Tibial artery (tissue), 4 donors: ENCODE measurements around the gene PLCL1.

Source experiments
- DNase-seq, 2 donors: peaks; one replicate each; pipeline ENCODE4 v3.0.0-alpha.2; 2019
- H3K27ac ChIP-seq, 2 donors: fragments of 200-600 bp; sonication (generic) in 1 of 2; 1 replicate in 1 of 2; 2 replicates in 1 of 2; pipeline ENCODE4 v1.5.1; 2018 to 2019; ENCODE audit warnings: mild to moderate bottlenecking in 1 of 2
- H3K27me3 ChIP-seq, 2 donors: fragments of 200-600 bp; sonication (generic) in 1 of 2; one replicate each; pipeline versions ENCODE4 v1.5.1 to v1.6.0; 2016 to 2019
- H3K36me3 ChIP-seq, 3 donors: fragments of 200-600 bp; sonication (generic) in 2 of 3; one replicate each; pipeline ENCODE4 v1.5.1; 2016 to 2019; ENCODE audit warnings: mild to moderate bottlenecking in 2 of 3
- H3K4me1 ChIP-seq, 4 donors: fragments of 200-600 bp; sonication (generic) in 2 of 4; 1 replicate in 3 of 4; 2 replicates in 1 of 4; pipeline ENCODE4 v1.5.1; 2016 to 2019
- H3K4me3 ChIP-seq, 2 donors: fragments of 200-600 bp; sonication (generic) in 1 of 2; 1 replicate in 1 of 2; 2 replicates in 1 of 2; pipeline ENCODE4 v1.5.1; 2018 to 2019; ENCODE audit warnings: mild to moderate bottlenecking in 2 of 2
- H3K9me3 ChIP-seq, 3 donors: fragments of 200-600 bp; sonication (generic) in 1 of 3; one replicate each; pipeline ENCODE4 v1.5.1; 2016 to 2019
- CTCF ChIP-seq, 2 experiments: fragments of 200-600 bp in 1 of 2; fragments of 450-650 bp in 1 of 2; IDR thresholded peaks; one replicate each; pipeline ENCODE4 v1.5.1; 2017 to 2019; ENCODE audit warnings: antibody characterized with exemption in 2 of 2, mild to moderate bottlenecking in 1 of 2, moderate library complexity in 1 of 2
- intact Hi-C: fragments of 100-400 bp; cut with DNase I; formaldehyde crosslinking; loops from one replicate; pipeline ENCODE4 v1.15.0; 2023; ENCODE audit warnings: low total_unique reads

Gene PLCL1

DNA sequence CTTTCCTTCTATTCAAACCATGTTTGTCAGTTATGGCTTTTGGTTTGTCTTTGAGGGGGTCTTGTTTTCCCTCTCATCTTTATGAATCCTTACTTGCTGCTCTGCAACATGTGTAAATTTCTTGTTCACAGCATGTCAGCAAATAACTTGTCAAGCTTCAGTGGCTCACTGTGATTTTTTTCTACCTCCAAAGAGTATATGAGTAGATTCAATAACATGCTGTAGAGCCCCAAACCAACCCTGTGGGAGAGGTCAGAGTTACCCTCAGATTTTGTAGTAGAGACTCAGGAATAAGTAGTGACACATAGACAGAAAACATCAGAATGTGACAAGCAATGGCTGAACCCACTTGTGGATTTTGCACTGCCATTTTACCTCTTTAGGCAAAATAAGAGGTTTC is 121.6 kb downstream of the PLCL1 start:
- intact Hi-C loops: no loop called here
- H3K4me3 ChIP-seq: no peak overlapping the region
- no peak for TF ChIP-seq CTCF (IDR thresholded peaks at IDR 0.05)
- H3K36me3 ChIP-seq: no peaks in the 10 kb centered on the region
- no peaks in the 10 kb centered on the region for H3K9me3 ChIP-seq
- DNase-seq: no peak
- peaks cover 0 to 38% (median 4%) of the 10 kb centered on the region in 4 donors for H3K4me1 ChIP-seq
- H3K27ac ChIP-seq: no peak overlapping the region
- no peaks in the 10 kb centered on the region for H3K27me3 ChIP-seq

GRCh38 chr2:197926673-197927072 is 122.3 kb downstream of the PLCL1 start:
- Histone ChIP-seq H3K4me1 (peaks cover 0 to 38% (median 4%) of the 10 kb centered on the region in 4 donors), H3K36me3 (no peaks in the 10 kb centered on the region), H3K9me3 (no peaks in the 10 kb centered on the region), H3K4me3 (no peak overlapping the region), H3K27ac (no peak overlapping the region), H3K27me3 (no peaks in the 10 kb centered on the region)
- no peak for TF ChIP-seq CTCF (IDR thresholded peaks at IDR 0.05)
- intact Hi-C loops: no loop called here
- DNase-seq: no peak

DNA sequence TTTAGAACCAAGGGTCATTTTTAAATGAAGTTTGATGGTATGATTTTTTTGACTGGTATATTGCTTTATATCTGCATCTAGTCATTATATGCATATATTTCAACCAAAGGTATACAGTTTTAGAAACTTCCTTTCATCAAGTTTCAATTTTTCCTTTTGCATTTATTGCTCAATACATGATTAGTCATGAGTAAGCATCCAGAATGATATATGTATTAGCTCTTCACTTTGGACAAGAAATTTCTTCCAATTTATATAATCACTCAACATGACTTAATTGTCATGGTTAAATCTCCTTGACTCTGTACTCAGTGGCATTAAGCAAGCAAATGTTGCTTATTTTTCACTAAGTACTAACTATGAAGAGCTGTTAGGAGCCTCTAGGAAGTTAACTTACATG is 123.6 kb downstream of the PLCL1 start:
- intact Hi-C loops: no loop called here
- Histone ChIP-seq H3K4me1 (peaks cover 0 to 38% (median 4%) of the 10 kb centered on the region in 4 donors), H3K4me3 (no peak overlapping the region), H3K27me3 (no peaks in the 10 kb centered on the region), H3K36me3 (no peaks in the 10 kb centered on the region), H3K27ac (no peak overlapping the region), H3K9me3 (no peaks in the 10 kb centered on the region)
- DNase-seq: no peak
- no peak for TF ChIP-seq CTCF (IDR thresholded peaks at IDR 0.05)

GRCh38 chr2:197929008-197929885 is 124.9 kb downstream of the PLCL1 start:
- no peak overlapping the region for H3K4me3 ChIP-seq
- TF ChIP-seq CTCF (IDR thresholded peaks at IDR 0.05): no peak
- intact Hi-C loops: no loop called here
- H3K36me3 ChIP-seq: no peaks in the 10 kb centered on the region
- no peaks in the 10 kb centered on the region for H3K9me3 ChIP-seq
- no peaks in the 10 kb centered on the region for H3K27me3 ChIP-seq
- H3K27ac ChIP-seq: no peak overlapping the region
- DNase-seq: no peak
- H3K4me1 ChIP-seq: peaks cover 0 to 44% (median 4%) of the 10 kb centered on the region in 4 donors

GRCh38 chr2:197929886-197930227 is 125.5 kb downstream of the PLCL1 start:
- Histone ChIP-seq H3K4me3 (no peak overlapping the region), H3K4me1 (peaks cover 0 to 43% (median 4%) of the 10 kb centered on the region in 4 donors), H3K36me3 (no peaks in the 10 kb centered on the region), H3K27me3 (no peaks in the 10 kb centered on the region), H3K9me3 (no peaks in the 10 kb centered on the region), H3K27ac (no peak overlapping the region)
- TF ChIP-seq CTCF (IDR thresholded peaks at IDR 0.05): no peak
- no peak for DNase-seq
- intact Hi-C loops: no loop called here
